Measurements from ENCODE around the gene PSEN1.

Gene PSEN1

GRCh38 chr14:73220634-73221033 is 84.3 kb downstream of the PSEN1 start:
- no peak for TF ChIP-seq CTCF (IDR thresholded peaks at IDR 0.05; ENCODE audit: extremely low read depth, insufficient read depth, missing control alignments)
- DNase-seq (ENCODE audit: low spot score): no peak
- in situ Hi-C loops (cut with MboI; ENCODE audit: low pct_unique_long_range_greater_than_20kb, low sequenced_read_pairs, unreplicated experiment): no loop called here

GRCh38 chr14:73221945-73222344 is 85.6 kb downstream of the PSEN1 start:
- TF ChIP-seq CTCF (IDR thresholded peaks at IDR 0.05; ENCODE audit: extremely low read depth, insufficient read depth, missing control alignments): no peak
- DNase-seq (ENCODE audit: low spot score): no peak

GRCh38 chr14:73223049-73223448 is 86.7 kb downstream of the PSEN1 start:
- DNase-seq (ENCODE audit: low spot score): no peak
- peak; percentile 16 for TF ChIP-seq CTCF (IDR thresholded peaks at IDR 0.05; ENCODE audit: extremely low read depth, insufficient read depth, missing control alignments)
- in situ Hi-C loops (cut with MboI; ENCODE audit: low pct_unique_long_range_greater_than_20kb, low sequenced_read_pairs, unreplicated experiment): no loop called here

More at GRCh38 chr14:73221945-73222344, 85.6 kb downstream of the PSEN1 start:
- in situ Hi-C loops (cut with MboI; ENCODE audit: low pct_unique_long_range_greater_than_20kb, low sequenced_read_pairs, unreplicated experiment): no loop called here

- in situ Hi-C loops (cut with MboI; ENCODE audit: low pct_unique_long_range_greater_than_20kb, low sequenced_read_pairs, unreplicated experiment): no loop called here
- DNase-seq (ENCODE audit: low spot score): no peak
- TF ChIP-seq CTCF (IDR thresholded peaks at IDR 0.05; ENCODE audit: extremely low read depth, insufficient read depth, missing control alignments): no peak
Observed at GRCh38 chr14:73225496-73225895, 89.2 kb downstream of the PSEN1 start.

GRCh38 chr14:73227812-73228781 is 91.8 kb downstream of the PSEN1 start:
- in situ Hi-C loops (cut with MboI; ENCODE audit: low pct_unique_long_range_greater_than_20kb, low sequenced_read_pairs, unreplicated experiment): no loop called here
- TF ChIP-seq CTCF (IDR thresholded peaks at IDR 0.05; ENCODE audit: extremely low read depth, insufficient read depth, missing control alignments): no peak
- no peak for DNase-seq (ENCODE audit: low spot score)

- no peak for TF ChIP-seq CTCF (IDR thresholded peaks at IDR 0.05; ENCODE audit: extremely low read depth, insufficient read depth, missing control alignments)
- DNase-seq (ENCODE audit: low spot score): no peak
- in situ Hi-C loops (cut with MboI; ENCODE audit: low pct_unique_long_range_greater_than_20kb, low sequenced_read_pairs, unreplicated experiment): no loop called here
Observed at GRCh38 chr14:73230051-73230450, 93.7 kb downstream of the PSEN1 start.
